Left ventricle myocardium inferior (tissue), 1 donor: Measurements from ENCODE around the gene MST1. TPM values are rescaled to one million over a fixed set of nuclear protein-coding genes. Genes with fewer than 3 reads are reported as not detected.

Source experiments
- DNase-seq: peaks from one replicate; pipeline ENCODE4 v3.0.0-alpha.2; 2020
- H3K27ac ChIP-seq: fragments of 200-600 bp; replicated peaks from 2 replicates; pipeline ENCODE4 v1.8.0; 2021
- H3K27me3 ChIP-seq: fragments of 200-600 bp; 2 replicates; pipeline ENCODE4 v1.8.0; 2021; ENCODE audit warnings: low read depth
- H3K36me3 ChIP-seq: fragments of 200-600 bp; 2 replicates; pipeline ENCODE4 v1.8.0; 2021
- H3K4me1 ChIP-seq: fragments of 200-600 bp; 2 replicates; pipeline ENCODE4 v1.8.0; 2021
- H3K4me3 ChIP-seq: fragments of 200-600 bp; 2 replicates; pipeline ENCODE4 v1.8.0; 2021; ENCODE audit warnings: mild to moderate bottlenecking, moderate library complexity
- H3K9me3 ChIP-seq: fragments of 200-600 bp; replicated peaks from 2 replicates; pipeline ENCODE4 v1.8.0; 2021
- intact Hi-C: fragments of 100-400 bp; cut with micrococcal nuclease; formaldehyde crosslinking; loops from one replicate; pipeline ENCODE4 v1.11.0; 2022
- total RNA-seq: library from RNA; stranded (reverse); fragmentation: NEBNext Ultra II Directional; extraction: Animal tissue kit (Norgen Biotek cat#: 25700); gene quantifications from one replicate; pipeline ENCODE4 v1.2.1, GENCODE V29; 2021
- TF ChIP-seq, protein P1 (sequence below): fragments of 200-600 bp; IDR thresholded peaks from 2 replicates; pipeline ENCODE4 v1.8.0; 2021; ENCODE audit warnings: antibody characterized with exemption, mild to moderate bottlenecking, borderline replicate concordance
- donor health status: DM: no; HTN: yes; CAD: no; lungs with severe emphysema.

MST1 gene
- total RNA-seq, 1 donor from 2014 or later, result 5.4 TPM

DNA sequence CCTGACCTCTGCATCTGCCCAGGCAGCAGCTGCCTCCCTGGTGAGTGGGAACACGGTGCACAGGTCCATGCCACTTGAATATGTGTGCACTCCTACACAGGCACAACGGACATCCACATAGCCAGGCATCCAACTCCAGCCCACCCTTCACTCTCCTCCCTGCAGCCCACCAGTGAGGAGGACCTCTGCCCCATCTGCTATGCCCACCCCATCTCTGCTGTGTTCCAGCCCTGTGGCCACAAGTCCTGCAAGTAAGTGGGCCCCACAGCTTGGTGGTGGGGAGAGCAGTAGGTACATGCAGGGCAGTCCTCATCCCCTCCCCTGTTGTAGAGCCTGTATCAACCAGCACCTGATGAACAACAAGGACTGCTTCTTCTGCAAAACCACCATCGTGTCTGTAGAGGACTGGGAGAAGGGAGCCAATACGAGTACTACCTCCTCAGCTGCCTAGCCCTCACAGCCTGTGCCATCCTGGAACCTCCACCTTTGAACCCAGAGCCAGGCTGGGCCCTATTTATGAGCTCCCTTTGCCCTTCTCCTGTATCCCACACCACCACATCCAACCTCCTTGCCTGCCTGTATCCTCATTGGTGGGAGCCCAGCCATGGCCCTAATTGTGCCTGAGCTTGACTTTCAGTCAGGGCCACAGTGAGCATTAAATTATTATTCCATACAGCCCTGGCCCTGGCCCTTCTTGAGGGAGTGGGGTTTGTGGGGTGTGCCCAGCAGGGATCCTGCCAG, 31.8 kb upstream of the MST1 start:
- intact Hi-C loops, result no loop called here
- DNase-seq, result peak; percentile 14
- Histone ChIP-seq H3K9me3 (no peaks in the 10 kb centered on the region), H3K36me3 (peaks cover 36% of the 10 kb centered on the region), H3K4me1 (peaks cover 62% of the 10 kb centered on the region), H3K4me3 (no peak overlapping the region), H3K27me3 (no peaks in the 10 kb centered on the region), H3K27ac (no peak overlapping the region)
- TF ChIP-seq, protein P1, sequence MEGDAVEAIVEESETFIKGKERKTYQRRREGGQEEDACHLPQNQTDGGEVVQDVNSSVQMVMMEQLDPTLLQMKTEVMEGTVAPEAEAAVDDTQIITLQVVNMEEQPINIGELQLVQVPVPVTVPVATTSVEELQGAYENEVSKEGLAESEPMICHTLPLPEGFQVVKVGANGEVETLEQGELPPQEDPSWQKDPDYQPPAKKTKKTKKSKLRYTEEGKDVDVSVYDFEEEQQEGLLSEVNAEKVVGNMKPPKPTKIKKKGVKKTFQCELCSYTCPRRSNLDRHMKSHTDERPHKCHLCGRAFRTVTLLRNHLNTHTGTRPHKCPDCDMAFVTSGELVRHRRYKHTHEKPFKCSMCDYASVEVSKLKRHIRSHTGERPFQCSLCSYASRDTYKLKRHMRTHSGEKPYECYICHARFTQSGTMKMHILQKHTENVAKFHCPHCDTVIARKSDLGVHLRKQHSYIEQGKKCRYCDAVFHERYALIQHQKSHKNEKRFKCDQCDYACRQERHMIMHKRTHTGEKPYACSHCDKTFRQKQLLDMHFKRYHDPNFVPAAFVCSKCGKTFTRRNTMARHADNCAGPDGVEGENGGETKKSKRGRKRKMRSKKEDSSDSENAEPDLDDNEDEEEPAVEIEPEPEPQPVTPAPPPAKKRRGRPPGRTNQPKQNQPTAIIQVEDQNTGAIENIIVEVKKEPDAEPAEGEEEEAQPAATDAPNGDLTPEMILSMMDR, result no peak

DNA sequence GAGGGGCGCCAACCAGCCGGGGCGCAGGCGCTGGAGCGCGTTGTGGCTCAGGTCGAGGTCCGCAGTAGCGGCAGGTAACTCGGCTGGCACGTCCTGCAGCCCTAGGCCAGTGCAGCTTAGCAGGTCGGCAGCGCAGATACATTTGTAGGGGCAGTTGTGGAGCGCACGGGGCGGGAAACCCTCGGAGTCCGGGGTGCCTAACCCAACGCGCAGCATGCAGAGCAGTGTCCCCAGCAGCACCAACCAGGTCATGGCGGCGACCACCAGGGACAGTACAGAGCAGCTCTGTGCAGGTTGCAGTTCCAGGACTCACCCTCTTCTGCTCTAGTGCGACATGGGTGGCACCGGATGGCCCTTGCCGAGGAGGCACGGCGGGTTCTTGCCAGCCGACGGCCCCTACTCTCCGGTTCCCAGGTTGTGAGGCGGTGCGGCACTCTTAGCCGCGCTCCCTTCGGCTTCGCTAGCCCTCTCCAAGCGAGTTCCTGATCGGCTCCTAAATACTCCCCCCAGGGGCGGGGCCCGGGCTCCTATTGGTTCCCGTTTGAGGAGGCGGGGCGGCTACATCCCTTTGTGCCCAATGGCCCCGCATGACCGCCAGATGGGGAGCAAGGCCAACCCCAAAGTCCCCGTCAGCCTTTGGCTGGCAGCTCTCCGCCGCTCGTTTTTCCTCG, 30.1 kb upstream of the MST1 start, which contains the start of gene AMIGO3:
Gene AMIGO3 (minus strand): TSS at position 471 of the 671 bp plus-strand sequence. CDS start 219 bp downstream, at position 252.
- intact Hi-C loops, result no loop called here

DNA sequence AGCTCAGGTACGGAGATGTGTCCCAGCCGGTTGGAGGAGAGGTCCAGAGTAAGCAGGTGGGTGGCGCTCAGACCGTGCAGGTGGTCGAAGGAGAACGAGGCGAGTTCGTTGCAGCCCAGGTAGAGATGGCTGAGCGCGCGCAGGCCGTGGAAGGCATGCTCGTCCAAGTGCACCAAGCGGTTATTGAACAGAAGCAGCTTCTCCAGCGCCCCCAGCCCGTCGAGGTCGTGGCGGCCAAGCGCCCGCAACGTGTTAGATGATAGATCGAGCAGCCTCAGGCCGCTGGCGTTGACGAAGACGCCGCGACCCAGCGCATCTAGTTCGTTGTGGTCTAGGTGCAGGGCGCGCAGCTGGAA, 29.6 kb upstream of the MST1 start:
- no peaks in the 10 kb centered on the region for H3K27me3 ChIP-seq
- H3K9me3 ChIP-seq, result no peaks in the 10 kb centered on the region
- peaks cover 49% of the 10 kb centered on the region for H3K4me1 ChIP-seq
- H3K36me3 ChIP-seq, result peaks cover 40% of the 10 kb centered on the region
- intact Hi-C loops, result no loop called here
- TF ChIP-seq, protein P1, result no peak
- H3K27ac ChIP-seq, result peak overlapping the region; percentile 82
- H3K4me3 ChIP-seq, result peak overlapping the region; percentile 78
- DNase-seq, result no peak

More for the DNA sequence above, 30.1 kb upstream of the MST1 start, which contains the start of gene AMIGO3:
- Histone ChIP-seq H3K36me3 (peaks cover 40% of the 10 kb centered on the region), H3K27me3 (no peaks in the 10 kb centered on the region), H3K27ac (peak within 1 kb of the TSS; percentile 82), H3K4me3 (peak within 1 kb of the TSS; percentile 78), H3K4me1 (peaks cover 52% of the 10 kb centered on the region), H3K9me3 (no peaks in the 10 kb centered on the region)
- TF ChIP-seq, protein P1, result peak; percentile 70
- DNase-seq, result peak; percentile 97

DNA sequence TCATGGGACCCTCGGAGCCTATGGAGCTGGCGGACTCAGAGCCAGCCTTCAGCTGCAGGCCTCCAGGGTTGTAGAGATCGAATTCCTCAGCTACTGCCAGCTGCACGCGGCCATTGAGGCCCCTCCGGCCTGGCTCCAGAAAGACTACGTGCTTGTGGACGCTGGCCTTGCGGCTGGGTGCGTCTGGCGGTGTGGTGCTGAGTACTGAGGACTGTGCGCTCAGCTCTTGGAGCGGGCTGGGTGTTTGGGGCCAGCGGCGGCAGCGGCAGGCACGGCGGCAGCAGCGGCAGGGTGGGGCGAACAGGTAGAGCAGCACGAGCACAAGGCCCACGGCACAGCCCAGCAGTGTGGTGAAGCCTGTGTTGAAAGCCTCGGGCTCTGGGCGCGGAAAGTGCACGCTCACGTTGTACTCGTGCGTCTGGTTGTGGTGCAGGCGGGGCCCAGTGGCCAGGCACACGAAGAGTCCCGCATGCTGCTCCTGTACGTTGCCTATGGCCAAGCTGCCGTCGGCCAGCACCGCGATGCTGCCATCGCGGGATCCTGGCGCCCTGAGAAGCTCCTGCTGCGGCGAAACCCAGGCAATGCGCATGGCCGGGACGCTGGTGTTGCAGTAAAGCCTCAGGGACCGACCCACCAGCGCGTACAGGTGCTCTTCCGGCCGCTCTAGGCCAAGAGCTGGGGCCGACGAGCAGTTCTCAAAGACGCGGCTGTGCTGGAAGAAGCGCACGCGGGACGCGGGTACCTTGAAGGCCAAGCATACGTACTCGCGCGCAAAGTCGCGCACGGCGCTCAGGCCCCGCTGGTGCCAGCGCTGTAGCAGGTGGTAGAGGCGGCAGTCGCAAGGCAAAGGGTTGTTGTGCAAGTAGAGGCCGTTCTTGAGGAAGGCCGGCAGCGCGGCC, 28.9 kb upstream of the MST1 start:
- Histone ChIP-seq H3K9me3 (no peaks in the 10 kb centered on the region), H3K36me3 (peaks cover 41% of the 10 kb centered on the region), H3K4me3 (peak overlapping the region; percentile 78), H3K27ac (no peak overlapping the region), H3K27me3 (no peaks in the 10 kb centered on the region), H3K4me1 (peaks cover 43% of the 10 kb centered on the region)
- no peak for DNase-seq
- TF ChIP-seq, protein P1, result no peak
- intact Hi-C loops, result no loop called here

DNA sequence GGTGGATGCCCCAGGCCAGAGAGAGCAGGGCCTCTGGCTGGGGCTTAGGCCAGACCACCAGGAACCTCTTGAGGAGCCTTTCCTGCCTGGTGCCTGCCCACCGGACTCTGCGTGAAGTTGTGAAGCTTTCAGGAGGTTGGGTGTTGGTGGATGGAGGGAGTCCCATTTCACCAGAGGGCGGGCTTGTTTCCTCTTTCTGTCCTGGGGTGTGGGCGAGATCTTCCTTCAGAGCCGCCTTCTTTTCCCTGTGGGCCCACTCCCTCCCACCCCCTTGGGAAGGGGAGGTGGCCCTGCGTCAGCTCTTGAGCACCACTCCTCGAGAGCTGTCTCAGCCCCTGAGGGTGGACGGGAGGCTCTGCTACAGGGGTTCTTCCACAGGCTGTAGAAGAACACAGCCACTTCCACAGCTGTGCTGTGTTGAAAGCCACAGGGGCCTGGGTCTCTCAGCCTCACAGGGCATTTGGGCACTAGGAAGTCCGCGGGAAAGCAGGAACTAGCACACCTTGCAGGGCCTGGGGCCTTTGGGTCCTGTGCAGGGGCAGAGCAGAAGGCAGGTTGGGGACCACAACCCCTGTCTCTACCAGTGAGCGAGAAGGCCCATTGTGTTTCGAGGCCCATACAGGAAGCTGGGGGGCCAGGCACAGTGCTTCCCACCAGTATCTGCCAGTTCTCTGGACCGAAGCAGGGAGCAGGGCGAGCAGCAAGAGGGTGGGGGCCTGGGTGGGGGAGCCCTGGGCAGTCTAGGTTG, 28.1 kb upstream of the MST1 start:
- Histone ChIP-seq H3K9me3 (no peaks in the 10 kb centered on the region), H3K4me3 (no peak overlapping the region), H3K36me3 (peaks cover 47% of the 10 kb centered on the region), H3K27ac (no peak overlapping the region), H3K27me3 (no peaks in the 10 kb centered on the region), H3K4me1 (peaks cover 35% of the 10 kb centered on the region)
- intact Hi-C loops, result no loop called here
- DNase-seq, result no peak
- TF ChIP-seq, protein P1, result no peak
